ENCODE results near the gene CHRNA4. TPM values are rescaled to one million over a fixed set of nuclear protein-coding genes. Genes with fewer than 3 reads are reported as not detected.

CHRNA4 gene
- total and polyA plus RNA-seq, 2 of the 4 experiments (the other 2 are of a cell fraction): not detected

DNA sequence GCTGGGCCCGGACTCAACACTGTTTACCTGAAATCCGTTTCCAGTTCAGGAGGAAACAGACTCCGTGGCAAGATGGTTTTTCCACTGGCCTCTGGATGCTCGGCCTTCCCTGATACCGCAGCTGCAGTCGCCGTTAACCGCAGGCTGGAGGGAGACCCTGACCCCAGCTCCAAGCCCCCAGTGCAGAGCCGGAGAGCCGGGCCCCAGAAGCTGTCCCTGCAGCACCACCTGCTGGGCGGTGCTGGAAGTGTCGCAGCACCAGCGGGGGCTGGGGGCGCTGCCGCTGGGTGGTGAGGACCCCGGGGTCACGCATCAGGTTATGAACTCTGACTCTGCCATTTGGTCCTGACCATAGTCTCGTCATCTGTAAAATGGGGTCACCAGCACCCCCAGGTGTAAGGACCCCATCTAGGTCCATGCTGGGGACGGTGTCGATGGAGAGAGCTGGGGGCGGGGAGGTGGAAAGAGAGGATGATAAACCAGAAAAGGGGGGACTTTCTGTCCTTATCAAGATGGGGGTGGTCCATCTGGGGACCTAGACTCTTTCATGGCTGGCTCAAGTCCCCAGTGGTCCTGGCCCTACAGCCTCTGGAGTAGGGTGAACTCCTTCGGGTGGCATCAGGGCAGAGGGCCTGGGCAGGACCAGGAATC is 20.8 kb upstream of the CHRNA4 start:
- ATAC-seq (ENCODE audit: low read depth) (peak; percentile 88), DNase-seq (no peak)
- no TSS peak for BruUV-seq (replicated peaks)
- Histone ChIP-seq H3K4me3 (ENCODE audit: insufficient read depth, low read depth, low read length) (no peak overlapping the region), H2BK120ac (ENCODE audit: low read depth, low read length) (no peak overlapping the region), H2AK5ac (ENCODE audit: low read depth, low read length) (no peak overlapping the region), H3K4me1 (ENCODE audit: control insufficient read depth, insufficient read depth, low read length) (no peaks in the 10 kb centered on the region), H3K4me2 (ENCODE audit: low read depth, low read length) (no peak overlapping the region), H3K9me1 (ENCODE audit: insufficient read depth, low read length) (no peaks in the 10 kb centered on the region), H3K18ac (ENCODE audit: low read depth, low read length) (no peak overlapping the region), H3K9ac (ENCODE audit: low read depth, low read length) (no peak overlapping the region), H2BK20ac (ENCODE audit: low read depth, low read length) (no peak overlapping the region), H3K36me3 (ENCODE audit: control insufficient read depth, insufficient read depth, low read length) (no peaks in the 10 kb centered on the region), H3K56ac (ENCODE audit: extremely low read depth, insufficient read depth, low read length) (no peak overlapping the region), H4K20me1 (ENCODE audit: insufficient read depth, low read length) (no peaks in the 10 kb centered on the region; the same call in 1 of the 2 replicates), H2BK15ac (ENCODE audit: low read depth, low read length) (no peak overlapping the region), H3K23ac (ENCODE audit: low read depth, low read length) (no peak overlapping the region), H3K4ac (ENCODE audit: low read depth, low read length) (no peak overlapping the region), H2BK5ac (ENCODE audit: low read depth, low read length, poor library complexity, severe bottlenecking) (no peak overlapping the region), H2AK9ac (replicated peaks; ENCODE audit: low read depth, low read length, poor library complexity) (no peak overlapping the region), H3K9me3 (ENCODE audit: control insufficient read depth, insufficient read depth, low read length) (peaks cover 10% of the 10 kb centered on the region), H4K91ac (ENCODE audit: insufficient read depth, low read depth, low read length) (no peak overlapping the region), H3K14ac (replicated peaks; ENCODE audit: low read depth, low read length) (no peak overlapping the region), H2AFZ (replicated peaks; ENCODE audit: low read length, poor library complexity) (no peak overlapping the region), H4K5ac (ENCODE audit: low read depth, low read length) (no peak overlapping the region), H4K8ac (ENCODE audit: low read depth in 2 of 2, low read length in 2 of 2) (no peak overlapping the region), H3K27me3 (ENCODE audit: control insufficient read depth, insufficient read depth, low read length) (peaks cover 15% of the 10 kb centered on the region), H3K27ac (ENCODE audit: insufficient read depth, low read length) (no peak overlapping the region), H3K79me1 (ENCODE audit: low read depth in 1 of 2, low read length in 2 of 2) (no peaks in the 10 kb centered on the region)
- ChIA-PET POLR2A (ENCODE audit: unreplicated experiment) (no interaction called here), CTCF (interaction anchor here (1.2 to 3.4 kb wide), 4 partner anchors 69 to 109 kb away, joined by 3 to 30 read pairs (median 4); partner anchors contain the start of gene ARFGAP1)
- intact Hi-C loops (cut with micrococcal nuclease): loop anchor here (1.0 to 5.0 kb wide), 3 partner anchors 73 to 325 kb away; no protein-coding TSS in a partner anchor
- TF ChIP-seq MAZ (IDR thresholded peaks at IDR 0.05; ENCODE audit: borderline replicate concordance, low read depth, low read length): peak; percentile 50; the same call in 1 of the 2 replicates
- TF ChIP-seq RFX5 (IDR thresholded peaks at IDR 0.05; ENCODE audit: low read depth, low read length): no peak
- no peak for TF ChIP-seq POLR2A (IDR thresholded peaks at IDR 0.05; ENCODE audit: low read depth, low read length)
- TF ChIP-seq FOS (IDR thresholded peaks at IDR 0.05; ENCODE audit: low read depth, low read length): no peak
- peak; percentile 77 for TF ChIP-seq RAD21 (IDR thresholded peaks at IDR 0.05; ENCODE audit: low read length)
- TF ChIP-seq NFE2L2 (IDR thresholded peaks at IDR 0.05; ENCODE audit: low read depth, low read length): no peak
- peak; percentile 55 for TF ChIP-seq SMC3 (IDR thresholded peaks at IDR 0.05; ENCODE audit: low read depth, low read length)
- TF ChIP-seq, protein P1, sequence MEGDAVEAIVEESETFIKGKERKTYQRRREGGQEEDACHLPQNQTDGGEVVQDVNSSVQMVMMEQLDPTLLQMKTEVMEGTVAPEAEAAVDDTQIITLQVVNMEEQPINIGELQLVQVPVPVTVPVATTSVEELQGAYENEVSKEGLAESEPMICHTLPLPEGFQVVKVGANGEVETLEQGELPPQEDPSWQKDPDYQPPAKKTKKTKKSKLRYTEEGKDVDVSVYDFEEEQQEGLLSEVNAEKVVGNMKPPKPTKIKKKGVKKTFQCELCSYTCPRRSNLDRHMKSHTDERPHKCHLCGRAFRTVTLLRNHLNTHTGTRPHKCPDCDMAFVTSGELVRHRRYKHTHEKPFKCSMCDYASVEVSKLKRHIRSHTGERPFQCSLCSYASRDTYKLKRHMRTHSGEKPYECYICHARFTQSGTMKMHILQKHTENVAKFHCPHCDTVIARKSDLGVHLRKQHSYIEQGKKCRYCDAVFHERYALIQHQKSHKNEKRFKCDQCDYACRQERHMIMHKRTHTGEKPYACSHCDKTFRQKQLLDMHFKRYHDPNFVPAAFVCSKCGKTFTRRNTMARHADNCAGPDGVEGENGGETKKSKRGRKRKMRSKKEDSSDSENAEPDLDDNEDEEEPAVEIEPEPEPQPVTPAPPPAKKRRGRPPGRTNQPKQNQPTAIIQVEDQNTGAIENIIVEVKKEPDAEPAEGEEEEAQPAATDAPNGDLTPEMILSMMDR (conservative IDR thresholded peaks at IDR 0.05; ENCODE audit: low read depth, low read length): peak; percentile 72
- no peak for TF ChIP-seq CEBPB (IDR thresholded peaks at IDR 0.05; ENCODE audit: low read depth, low read length)
- TF ChIP-seq, protein P2, sequence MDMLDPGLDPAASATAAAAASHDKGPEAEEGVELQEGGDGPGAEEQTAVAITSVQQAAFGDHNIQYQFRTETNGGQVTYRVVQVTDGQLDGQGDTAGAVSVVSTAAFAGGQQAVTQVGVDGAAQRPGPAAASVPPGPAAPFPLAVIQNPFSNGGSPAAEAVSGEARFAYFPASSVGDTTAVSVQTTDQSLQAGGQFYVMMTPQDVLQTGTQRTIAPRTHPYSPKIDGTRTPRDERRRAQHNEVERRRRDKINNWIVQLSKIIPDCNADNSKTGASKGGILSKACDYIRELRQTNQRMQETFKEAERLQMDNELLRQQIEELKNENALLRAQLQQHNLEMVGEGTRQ (IDR thresholded peaks at IDR 0.05; ENCODE audit: low read depth, low read length): no peak
- WGBS, 2 experiments (ENCODE audit: extremely low coverage in 2 of 2, insufficient read length in 1 of 2): 17% methylated on average over 10 of the region's 22 CpGs; no CpG with 5 or more reads in 1 of the 2 experiments
- dilution Hi-C loops (cut with HindIII; ENCODE audit: low sequenced_read_pairs, unreplicated experiment): no loop called here
- in situ Hi-C loops (cut with MboI; ENCODE audit: low sequenced_read_pairs): no loop called here
